Fibroblast of gingiva (primary cell): Measurements from ENCODE around the gene TSFM.
A peak's percentile ranks its signal among the peaks of the same experiment; 100 is the strongest.
"Not testable (repeated sequence)": the region's sequence is repeated elsewhere in the genome, so short reads cannot be mapped to it uniquely, and the experiment has no call there.

Experiments
- DNase-seq: peaks from one replicate; pipeline ENCODE4 v3.0.0-alpha.2; 2011; ENCODE audit warnings: low read depth

Gene TSFM

GRCh38 chr12:57815177-57816000, 32.8 kb downstream of the TSFM start:
- no peak for DNase-seq

- no peak for DNase-seq
Measured at GRCh38 chr12:57816001-57816854, 33.6 kb downstream of the TSFM start.

DNA sequence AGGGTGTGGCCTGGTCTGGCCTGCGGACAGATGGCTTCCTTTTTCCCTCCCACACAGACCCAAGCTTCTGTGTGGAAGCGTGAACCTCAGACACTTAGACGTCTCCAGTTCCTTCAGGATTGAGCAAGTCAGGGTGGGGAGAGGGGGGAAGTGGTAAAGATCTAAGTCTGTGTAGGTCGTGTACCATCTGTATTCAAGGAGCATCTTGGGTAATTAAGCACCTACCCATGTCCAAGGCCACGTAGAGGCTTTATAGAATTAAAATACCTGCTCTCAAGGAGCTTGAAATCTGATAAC, 34.2 kb downstream of the TSFM start:
- peak; percentile 52 for DNase-seq

DNA sequence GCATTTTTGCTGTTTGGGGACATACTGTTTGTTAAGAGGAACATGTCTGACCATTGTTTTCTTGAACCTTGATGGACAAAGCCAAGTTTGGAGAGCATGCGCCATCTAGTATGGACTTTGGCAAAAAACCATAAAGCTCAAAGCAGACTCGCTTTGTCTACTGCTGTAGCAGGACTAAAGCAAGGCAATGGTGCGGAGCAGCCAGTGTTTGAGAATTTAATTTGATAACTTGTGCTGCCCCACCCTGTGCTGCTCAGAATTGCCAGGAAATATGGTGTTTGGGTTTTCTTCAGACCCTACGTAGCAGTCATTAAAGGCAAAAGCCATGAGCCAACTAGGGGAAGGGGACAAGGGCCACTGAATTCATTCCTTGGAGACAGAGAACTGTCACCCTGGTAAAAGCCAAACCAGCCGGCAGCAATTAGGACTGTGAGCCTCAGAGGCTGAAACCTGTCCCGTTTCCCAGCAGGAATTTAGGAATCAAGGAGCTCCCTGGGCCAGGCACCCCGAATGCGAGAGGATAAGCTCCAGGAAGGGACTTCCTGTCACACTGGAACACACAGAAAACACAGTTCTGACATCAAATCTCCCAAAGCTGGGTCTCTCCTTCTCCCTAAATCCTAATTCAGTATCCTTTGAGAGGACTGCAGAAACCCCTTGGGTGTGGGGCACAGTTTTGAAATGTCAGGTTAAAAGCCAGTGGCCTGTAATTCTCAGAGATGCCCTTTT, 34.8 kb downstream of the TSFM start:
- no peak for DNase-seq

- DNase-seq = not testable (repeated sequence)
Measured at GRCh38 chr12:57817990-57818331, 35.4 kb downstream of the TSFM start.

- DNase-seq = not testable (repeated sequence)
Measured at GRCh38 chr12:57820119-57820518, 37.5 kb downstream of the TSFM start.

DNA sequence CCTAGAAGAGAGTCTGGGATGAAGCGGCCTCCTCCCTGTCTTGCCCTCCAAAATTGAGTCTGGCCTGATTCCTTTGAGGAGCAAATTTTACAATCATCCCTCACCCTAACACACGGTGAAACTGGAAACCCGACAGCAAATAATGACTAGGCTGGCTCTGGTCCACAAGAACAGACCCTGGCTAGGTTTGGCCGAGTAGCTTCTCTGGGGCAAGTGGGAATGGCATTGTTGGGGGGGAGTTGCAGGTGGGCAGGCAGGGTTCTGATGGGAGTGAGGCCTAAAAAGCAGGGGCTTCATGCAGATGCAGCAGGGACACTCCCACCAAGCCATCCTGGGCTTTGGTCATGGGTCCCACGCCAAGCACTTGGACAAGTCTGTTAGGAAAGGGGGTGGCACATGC, 38.4 kb downstream of the TSFM start:
- not testable (repeated sequence) for DNase-seq

GRCh38 chr12:57821474-57822214, 39.1 kb downstream of the TSFM start:
- DNase-seq = no peak

GRCh38 chr12:57822392-57823130, 40.0 kb downstream of the TSFM start:
- no peak for DNase-seq

- DNase-seq = no peak
Measured at GRCh38 chr12:57823131-57823907, 40.7 kb downstream of the TSFM start.

DNA sequence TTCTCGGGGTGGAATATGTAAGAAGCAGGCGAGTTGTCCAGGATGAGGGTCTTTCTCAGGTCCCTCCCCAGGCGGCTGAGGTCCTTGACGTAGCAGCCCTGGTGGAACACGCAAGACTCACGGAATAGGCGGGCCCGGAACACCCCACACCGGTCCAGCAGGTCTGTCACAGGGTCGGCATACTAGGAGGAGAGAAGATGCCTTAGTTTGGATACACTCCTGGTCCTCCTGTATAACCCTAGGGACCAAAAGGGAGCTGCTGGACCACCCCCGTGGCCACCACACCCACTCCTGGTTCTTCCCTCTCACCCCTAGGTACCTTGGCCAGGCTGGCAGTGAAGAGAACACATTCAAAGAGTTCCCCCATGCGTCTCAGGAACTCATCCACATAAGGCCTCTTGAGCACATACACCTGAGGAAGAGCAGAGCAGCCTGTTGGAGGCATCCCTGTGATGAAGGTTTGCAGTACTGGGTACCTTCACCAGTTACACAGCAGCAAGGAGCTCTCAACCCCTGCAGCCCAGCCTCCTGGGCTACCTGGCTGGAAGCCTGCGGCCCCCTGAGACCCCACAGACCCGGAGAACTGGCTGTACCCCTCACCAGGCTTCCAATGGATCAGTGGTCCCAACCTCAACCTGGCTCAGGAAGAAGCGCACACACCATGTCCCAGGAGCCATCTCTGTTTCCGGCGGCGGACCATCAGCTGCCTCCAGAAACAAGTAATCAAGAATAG, 41.5 kb downstream of the TSFM start:
- no peak for DNase-seq

GRCh38 chr12:57825451-57825850, 42.9 kb downstream of the TSFM start:
- DNase-seq = no peak

DNA sequence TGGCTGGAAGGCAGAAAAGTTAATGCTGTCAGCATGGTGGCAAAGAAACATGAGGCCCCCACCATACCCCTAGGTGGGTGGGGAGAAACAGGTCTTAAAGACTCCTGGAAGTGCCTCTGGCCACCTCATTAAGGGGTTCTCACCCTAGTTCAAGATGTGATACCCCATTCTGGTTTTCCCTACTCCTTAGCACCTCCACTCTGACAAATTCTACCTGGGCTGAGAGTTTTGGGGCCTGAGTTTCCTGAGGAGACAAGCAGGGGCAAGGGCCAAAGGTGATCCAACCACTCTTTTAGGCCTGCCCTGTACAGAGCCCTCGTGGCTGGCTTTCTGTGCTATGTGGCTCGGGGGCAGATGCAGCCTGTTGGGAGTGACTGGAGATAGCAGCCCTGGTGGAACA, 43.8 kb downstream of the TSFM start:
- no peak for DNase-seq

DNA sequence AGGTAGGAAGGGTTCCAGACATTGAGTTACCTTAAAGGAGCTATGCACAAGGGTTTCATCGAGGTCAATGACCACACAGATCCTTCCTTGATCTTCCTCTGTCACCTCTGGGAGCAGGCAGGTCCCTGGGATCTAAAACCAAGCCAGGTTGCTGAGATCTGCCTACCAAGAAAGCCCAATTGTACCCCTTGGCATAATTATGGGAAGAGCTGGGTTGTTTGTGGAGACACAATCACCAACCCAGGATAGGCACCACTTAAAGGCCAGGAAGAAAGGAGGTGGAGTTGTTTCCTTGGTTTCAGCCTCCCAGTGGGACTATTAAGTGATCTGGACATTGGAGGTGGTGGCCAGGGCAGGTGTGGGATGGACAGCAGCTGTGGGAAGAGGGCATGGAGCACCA, 44.4 kb downstream of the TSFM start:
- no peak for DNase-seq

GRCh38 chr12:57829025-57829777, 46.6 kb downstream of the TSFM start:
- no peak for DNase-seq

GRCh38 chr12:57830393-57830792, 47.8 kb downstream of the TSFM start:
- DNase-seq = no peak

DNA sequence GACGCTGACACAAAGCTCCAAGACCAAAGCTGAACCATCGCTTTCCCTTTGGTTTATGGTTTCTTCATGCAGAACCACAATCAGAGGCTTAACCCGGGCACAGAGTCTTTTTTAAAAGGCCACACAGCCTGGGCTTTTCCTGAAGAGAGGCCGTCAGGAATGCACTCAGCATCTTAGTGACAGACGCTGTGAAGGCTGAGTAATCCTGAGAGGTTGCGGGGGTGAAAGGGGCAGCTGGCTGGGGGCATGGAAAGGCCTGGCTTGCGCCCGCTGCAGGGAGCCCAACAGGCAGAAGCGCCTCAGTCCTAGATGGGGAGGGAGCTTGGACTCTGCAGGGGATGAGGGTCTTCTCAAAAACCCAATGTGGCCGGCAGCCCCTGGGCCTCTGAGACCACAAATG, 50.4 kb downstream of the TSFM start:
- no peak for DNase-seq

DNA sequence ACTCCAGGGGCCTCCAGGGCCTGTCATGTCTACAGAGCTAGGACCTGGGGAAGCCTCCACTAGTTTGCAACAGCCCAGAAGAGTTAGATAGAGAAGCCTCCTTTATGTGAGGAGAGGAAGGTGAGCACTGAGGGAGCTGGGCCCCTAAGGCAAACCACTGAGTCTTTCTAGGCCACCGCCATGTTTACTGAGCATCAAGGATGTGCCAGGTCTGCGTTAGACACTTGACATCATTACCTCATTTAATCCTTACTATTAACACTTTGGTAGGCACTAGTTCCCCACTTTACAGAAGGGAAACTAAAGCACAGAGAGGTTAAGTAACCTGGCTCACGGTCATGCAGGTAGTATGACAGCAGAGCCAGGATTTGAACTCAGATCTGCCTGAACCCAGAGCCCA, 51.1 kb downstream of the TSFM start:
- no peak for DNase-seq
